ENCODE measurements around the gene ZNF281. TPM values are rescaled to one million over a fixed set of nuclear protein-coding genes. Genes with fewer than 3 reads are reported as not detected.

The ZNF281 gene
- 10 to 100 TPM in 1 of 4 donors, 1 to 10 TPM in 3; 6.3 to 12.2 (median 8.7) TPM for total RNA-seq

GRCh38 chr1:200409761-200410565, at the start of gene ZNF281:
Gene ZNF281, minus strand, starts transcription at chr1:200410036. Its CDS starts 331 bp downstream, at chr1:200409705.
- H3K9me3 ChIP-seq: no peaks in the 10 kb centered on the region
- peak within 1 kb of the TSS; percentile 89 to 98 (median 96) for H3K4me3 ChIP-seq
- TF ChIP-seq POLR2A (IDR thresholded peaks at IDR 0.05) (peak; percentile 27 to 71), CTCF (IDR thresholded peaks at IDR 0.05) (peak in 1 of 6 experiments; percentile 3)
- peaks cover 3 to 41% (median 4%) of the 10 kb centered on the region in 4 donors for H3K4me1 ChIP-seq
- peak; percentile 92 to 97 (median 94) for DNase-seq
- H3K36me3 ChIP-seq: no peaks in the 10 kb centered on the region
- no peaks in the 10 kb centered on the region for H3K27me3 ChIP-seq
- peak within 1 kb of the TSS; percentile 87 to 90 (median 88) for H3K27ac ChIP-seq

- no peaks in the 10 kb centered on the region for H3K9me3 ChIP-seq
- H3K4me1 ChIP-seq: no peaks in the 10 kb centered on the region
- H3K36me3 ChIP-seq: no peaks in the 10 kb centered on the region
- no peak for TF ChIP-seq CTCF (IDR thresholded peaks at IDR 0.05)
- no peak for TF ChIP-seq POLR2A (IDR thresholded peaks at IDR 0.05)
- no peak for DNase-seq
- no peaks in the 10 kb centered on the region for H3K27me3 ChIP-seq
- H3K27ac ChIP-seq: no peak overlapping the region
- H3K4me3 ChIP-seq: no peak overlapping the region
These were observed 48.9 kb upstream of the ZNF281 start for GRCh38 chr1:200458780-200459179.

GRCh38 chr1:200457810-200458209, 48.0 kb upstream of the ZNF281 start:
- Histone ChIP-seq H3K4me3 (no peak overlapping the region), H3K4me1 (no peaks in the 10 kb centered on the region), H3K27ac (no peak overlapping the region), H3K9me3 (no peaks in the 10 kb centered on the region), H3K27me3 (no peaks in the 10 kb centered on the region), H3K36me3 (no peaks in the 10 kb centered on the region)
- no peak for DNase-seq
- no peak for TF ChIP-seq POLR2A (IDR thresholded peaks at IDR 0.05)

- Histone ChIP-seq H3K27ac (no peak overlapping the region), H3K4me3 (no peak overlapping the region), H3K4me1 (no peaks in the 10 kb centered on the region), H3K36me3 (no peaks in the 10 kb centered on the region), H3K9me3 (no peaks in the 10 kb centered on the region), H3K27me3 (no peaks in the 10 kb centered on the region)
- TF ChIP-seq CTCF (IDR thresholded peaks at IDR 0.05) (no peak), POLR2A (IDR thresholded peaks at IDR 0.05) (no peak)
- no peak for DNase-seq
These were observed 44.6 kb upstream of the ZNF281 start for GRCh38 chr1:200454425-200454824.

- H3K27me3 ChIP-seq: no peaks in the 10 kb centered on the region
- TF ChIP-seq POLR2A (IDR thresholded peaks at IDR 0.05): no peak
- no peak for TF ChIP-seq CTCF (IDR thresholded peaks at IDR 0.05)
- DNase-seq: no peak
- no peak overlapping the region for H3K4me3 ChIP-seq
- no peak overlapping the region for H3K27ac ChIP-seq
- H3K36me3 ChIP-seq: no peaks in the 10 kb centered on the region
- no peaks in the 10 kb centered on the region for H3K4me1 ChIP-seq
- no peaks in the 10 kb centered on the region for H3K9me3 ChIP-seq
These were observed 43.7 kb upstream of the ZNF281 start for GRCh38 chr1:200453553-200453905.

- H3K4me1 ChIP-seq: no peaks in the 10 kb centered on the region
- H3K4me3 ChIP-seq: no peak overlapping the region
- no peak overlapping the region for H3K27ac ChIP-seq
- H3K27me3 ChIP-seq: no peaks in the 10 kb centered on the region
- no peak for DNase-seq
- no peaks in the 10 kb centered on the region for H3K36me3 ChIP-seq
- no peaks in the 10 kb centered on the region for H3K9me3 ChIP-seq
- TF ChIP-seq CTCF (IDR thresholded peaks at IDR 0.05): no peak
- no peak for TF ChIP-seq POLR2A (IDR thresholded peaks at IDR 0.05)
These were observed 43.2 kb upstream of the ZNF281 start for GRCh38 chr1:200452850-200453552.

Data from Peyer's patch (tissue), 4 donors.